HepG2 (cell line): ENCODE measurements around the gene LONP1. TPM values are rescaled to one million over a fixed set of nuclear protein-coding genes. Genes with fewer than 3 reads are reported as not detected.
A peak's percentile ranks its signal among the peaks of the same experiment; 100 is the strongest.

Experiments
- AGO1 ChIP-seq: fragments of 200-400 bp; formaldehyde crosslinking; IDR thresholded peaks from 2 replicates; pipeline ENCODE4 v1.6.1; 2017; ENCODE audit warnings: mild to moderate bottlenecking, low read depth, low read length, moderate library complexity; ENCODE audit not compliant: poor library complexity, severe bottlenecking
- AHDC1 ChIP-seq: sonication (generic); formaldehyde crosslinking; IDR thresholded peaks from 2 replicates; pipeline ENCODE4 v1.5.1; 2020; ENCODE audit warnings: mild to moderate bottlenecking, missing genetic modification reagents, borderline replicate concordance
- DZIP1 ChIP-seq: sonication (generic); formaldehyde crosslinking; IDR thresholded peaks from 2 replicates; pipeline ENCODE4 v1.5.0; 2020; ENCODE audit warnings: mild to moderate bottlenecking, missing genetic modification reagents
- FOSL2 ChIP-seq: sonication (generic); formaldehyde crosslinking; IDR thresholded peaks from 2 replicates; pipeline ENCODE4 v1.4.0; 2020; ENCODE audit warnings: missing genetic modification reagents
- KDM2A ChIP-seq: sonication (generic); formaldehyde crosslinking; IDR thresholded peaks from 2 replicates; pipeline ENCODE4 v1.4.0; 2020; ENCODE audit warnings: low read depth, missing genetic modification reagents, borderline replicate concordance
- POLR2G ChIP-seq: fragments of 200-400 bp; formaldehyde crosslinking; IDR thresholded peaks from 2 replicates; pipeline ENCODE4 v1.6.1; 2018; ENCODE audit warnings: mild to moderate bottlenecking, low read depth, low read length, moderate library complexity
- RBM22 ChIP-seq: fragments of 200-400 bp; formaldehyde crosslinking; optimal IDR thresholded peaks from 2 replicates; pipeline ENCODE3; 2017; ENCODE audit warnings: mild to moderate bottlenecking, low read length, moderate library complexity
- RXRA ChIP-seq: sonication (generic); formaldehyde crosslinking; IDR thresholded peaks from 2 replicates; pipeline ENCODE4 v1.5.1; 2020; ENCODE audit warnings: missing genetic modification reagents
- SMYD3 ChIP-seq: sonication (generic); formaldehyde crosslinking; IDR thresholded peaks from 2 replicates; pipeline ENCODE4 v1.8.1; 2023; ENCODE audit warnings: mild to moderate bottlenecking, missing genetic modification reagents
- SRY ChIP-seq: sonication (generic); formaldehyde crosslinking; IDR thresholded peaks from 2 replicates; pipeline ENCODE4 v1.8.0; 2022; ENCODE audit warnings: mild to moderate bottlenecking, missing genetic modification reagents
- TAF1 ChIP-seq: sonication (generic); formaldehyde crosslinking; IDR thresholded peaks from 2 replicates; pipeline ENCODE4 v1.4.0; 2020; ENCODE audit warnings: missing genetic modification reagents
- TOE1 ChIP-seq: sonication (generic); formaldehyde crosslinking; IDR thresholded peaks from 2 replicates; pipeline ENCODE4 v1.4.0; 2020; ENCODE audit warnings: mild to moderate bottlenecking, missing genetic modification reagents
- ZBTB33 ChIP-seq: sonication (generic); formaldehyde crosslinking; IDR thresholded peaks from 2 replicates; pipeline ENCODE4 v1.4.0; 2020; ENCODE audit warnings: missing genetic modification reagents
- ZBTB7A ChIP-seq: sonication (generic); formaldehyde crosslinking; IDR thresholded peaks from 2 replicates; pipeline ENCODE4 v1.8.0; 2022; ENCODE audit warnings: mild to moderate bottlenecking, missing genetic modification reagents
- ZNF121 ChIP-seq: sonication (generic); formaldehyde crosslinking; IDR thresholded peaks from 2 replicates; pipeline ENCODE4 v1.5.0; 2020; ENCODE audit warnings: mild to moderate bottlenecking, missing genetic modification reagents
- ZNF30 ChIP-seq: sonication (generic); formaldehyde crosslinking; IDR thresholded peaks from 2 replicates; pipeline ENCODE4 v1.5.0; 2020; ENCODE audit warnings: mild to moderate bottlenecking, missing genetic modification reagents
- ZNF768 ChIP-seq: sonication (generic); formaldehyde crosslinking; IDR thresholded peaks from 2 replicates; pipeline ENCODE4 v1.4.0; 2020; ENCODE audit warnings: missing genetic modification reagents
- ZNF891 ChIP-seq: sonication (generic); formaldehyde crosslinking; IDR thresholded peaks from 2 replicates; pipeline ENCODE4 v1.5.0; 2020; ENCODE audit warnings: mild to moderate bottlenecking, missing genetic modification reagents
- ZSCAN25 ChIP-seq: sonication (generic); formaldehyde crosslinking; IDR thresholded peaks from 2 replicates; pipeline ENCODE4 v1.8.0; 2022; ENCODE audit warnings: mild to moderate bottlenecking, missing genetic modification reagents
- polyA plus RNA-seq, 8 experiments: library from polyadenylated mRNA; depleted of rRNA in 3 of 8; stranded (reverse) in 7 of 8; unstranded in 1 of 8; fragments of >200 nt; fragmentation: Illumina TruSeq in 4 of 8; extraction: Trizol in 4 of 8; gene quantifications; 2 replicates each; pipeline versions ENCODE4 v1.2.1 to v1.2.3, GENCODE V29; 2011 to 2016; ENCODE audit warnings: low read depth in 4 of 8, missing spikeins in 1 of 8, mixed read lengths in 1 of 8; ENCODE audit not compliant: insufficient read depth in 1 of 8
- total RNA-seq, 5 experiments: library from RNA; depleted of rRNA; stranded (reverse); fragments of >200 nt; fragmentation: Illumina TruSeq; extraction: Trizol; gene quantifications; 2 replicates each; pipeline ENCODE4 v1.2.3, GENCODE V29; 2016; ENCODE audit warnings: low read depth in 1 of 5

LONP1 gene
- total and polyA plus RNA-seq, 2 of the 13 experiments (the other 11 are each of a cell fraction or from before 2014, with no cell fraction given) = 59.5 to 76.8 TPM

- TF ChIP-seq DZIP1 (CRISPR knock-in tag) (0 out of 2 replicates have a peak, but pooled peaks have one; percentile 40), AGO1 (peak; percentile 93), TAF1 (CRISPR knock-in tag) (peak; percentile 33; the same call in 1 of the 2 replicates), TOE1 (CRISPR knock-in tag) (no peak), ZNF30 (CRISPR knock-in tag) (no peak), ZSCAN25 (CRISPR knock-in tag) (peak; percentile 64; the same call in 1 of the 2 replicates), ZBTB33 (CRISPR knock-in tag) (peak; percentile 81), ZNF768 (no peak), FOSL2 (CRISPR knock-in tag) (0 out of 2 replicates have a peak, but pooled peaks have one; percentile 4), SRY (CRISPR knock-in tag) (peak; percentile 49; the same call in 1 of the 2 replicates), RXRA (CRISPR knock-in tag) (peak; percentile 14; the same call in 1 of the 2 replicates), SMYD3 (CRISPR knock-in tag) (no peak), ZNF891 (CRISPR knock-in tag) (peak; percentile 36; the same call in 1 of the 2 replicates), RBM22 (peak; percentile 42), ZNF121 (peak; percentile 10; the same call in 1 of the 2 replicates), ZBTB7A (CRISPR knock-in tag) (no peak), POLR2G (peak; percentile 54), KDM2A (CRISPR knock-in tag) (no peak), AHDC1 (CRISPR knock-in tag) (0 out of 2 replicates have a peak, but pooled peaks have one; percentile 2)
These were observed 27.9 kb downstream of the LONP1 start (continued) for GRCh38 chr19:5691822-5692722.
